Transverse colon (tissue), 4 donors: ENCODE data around the gene CDH24. TPM values are rescaled to one million over a fixed set of nuclear protein-coding genes. Genes with fewer than 3 reads are reported as not detected.

ENCODE experiments used
- DNase-seq: peaks from one replicate; pipeline ENCODE4 v3.0.0-alpha.2; 2019
- H3K27ac ChIP-seq, 4 donors: fragments of 200-600 bp; sonication (generic); 2 replicates each; pipeline ENCODE4 v1.5.1; 2016 to 2018; ENCODE audit warnings: inconsistent platforms in 4 of 4
- H3K27me3 ChIP-seq: fragments of 200-600 bp; sonication (generic); 2 replicates; pipeline ENCODE4 v1.5.1; 2017; ENCODE audit warnings: inconsistent platforms
- H3K36me3 ChIP-seq, 4 donors: fragments of 200-600 bp; sonication (generic); 2 replicates each; pipeline ENCODE4 v1.5.1; 2017 to 2019; ENCODE audit warnings: inconsistent platforms in 4 of 4
- H3K4me1 ChIP-seq, 4 donors: fragments of 200-600 bp; sonication (generic); 2 replicates each; pipeline ENCODE4 v1.5.1; 2017 to 2020; ENCODE audit warnings: inconsistent platforms in 4 of 4
- H3K4me3 ChIP-seq, 4 donors: fragments of 200-600 bp; sonication (generic); 1 replicate in 1 of 4; 2 replicates in 3 of 4; pipeline versions ENCODE4 v1.5.1 to v1.6.1; 2017 to 2019; ENCODE audit warnings: inconsistent platforms in 4 of 4
- H3K9me3 ChIP-seq, 2 donors: fragments of 200-600 bp; sonication (generic); 2 replicates each; pipeline ENCODE4 v1.5.1; 2017 to 2019; ENCODE audit warnings: inconsistent platforms in 2 of 2
- EP300 ChIP-seq: sonication (generic); formaldehyde crosslinking; IDR thresholded peaks from one replicate; pipeline ENCODE4 v1.6.1; 2017; ENCODE audit warnings: antibody characterized with exemption, low read depth
- POLR2A ChIP-seq: fragments of 450-650 bp; IDR thresholded peaks from one replicate; pipeline ENCODE4 v1.6.1; 2016; ENCODE audit warnings: antibody characterized with exemption, mild to moderate bottlenecking, moderate library complexity
- POLR2AphosphoS5 ChIP-seq, 3 donors: sonication (generic); formaldehyde crosslinking; IDR thresholded peaks; one replicate each; pipeline ENCODE4 v1.6.1; 2016; ENCODE audit warnings: antibody characterized with exemption in 3 of 3
- WGBS, 2 donors: methylation state at CpG; one replicate each; pipeline ENCODE4 v1.1.5; 2018; ENCODE audit warnings: low coverage in 1 of 2; 5-methylcytosine and 5-hydroxymethylcytosine counted together
- in situ Hi-C, 4 donors: fragments of 200-750 bp; cut with MboI; loops; one replicate each; pipeline versions ENCODE4 v1.15.0 to v1.15.1; 2017; ENCODE audit warnings: low sequenced_read_pairs in 3 of 4, low pct_ligation_motif_present in 1 of 4, low pct_unique_long_range_greater_than_20kb in 1 of 4
- intact Hi-C: fragments of 100-400 bp; cut with DNase I; formaldehyde crosslinking; loops from one replicate; pipeline ENCODE4 v1.15.1; 2023; ENCODE audit warnings: low total_unique reads
- total RNA-seq, 4 donors: library from RNA; depleted of rRNA; stranded (reverse); fragments of >200 nt; gene quantifications; one replicate each; pipeline ENCODE4 v1.1.0, GENCODE V29; 2016
- TF ChIP-seq, protein P1 (sequence below), 5 experiments: fragments of 200-600 bp in 3 of 5; fragments of 450-650 bp in 2 of 5; sonication (generic) in 3 of 5; IDR thresholded peaks; 1 replicate in 2 of 5; 2 replicates in 3 of 5; pipeline ENCODE4 v1.5.1; 2016 to 2017; ENCODE audit warnings: antibody characterized with exemption in 5 of 5, inconsistent platforms in 3 of 5, mild to moderate bottlenecking in 2 of 5, moderate library complexity in 1 of 5

The CDH24 gene
- total RNA-seq, 4 donors from 2014 or later: 1.2 to 6.0 (median 4.2) TPM

DNA sequence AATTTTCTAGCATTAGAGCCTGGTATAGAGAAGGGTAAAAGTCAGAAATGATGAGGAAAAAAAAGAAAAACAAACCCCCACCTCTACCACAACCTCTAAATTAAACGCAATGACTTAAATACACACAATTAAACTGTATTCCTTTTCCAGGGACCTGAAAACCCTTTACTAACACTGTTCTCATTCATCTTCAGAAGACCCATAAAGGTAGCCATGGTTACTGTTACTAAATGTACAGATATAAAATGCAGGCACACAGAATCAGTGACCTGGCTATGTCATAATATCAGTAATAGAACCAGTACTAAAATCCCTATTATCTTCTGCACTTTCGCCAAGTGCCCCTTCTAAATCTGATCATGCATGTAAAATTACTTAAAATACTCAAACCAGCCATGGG, 36.2 kb upstream of the CDH24 start:
- in situ Hi-C loops (no loop called here), intact Hi-C loops (no loop called here)
- WGBS, 2 donors: 68% methylated on average over 2 of the region's 2 CpGs

DNA sequence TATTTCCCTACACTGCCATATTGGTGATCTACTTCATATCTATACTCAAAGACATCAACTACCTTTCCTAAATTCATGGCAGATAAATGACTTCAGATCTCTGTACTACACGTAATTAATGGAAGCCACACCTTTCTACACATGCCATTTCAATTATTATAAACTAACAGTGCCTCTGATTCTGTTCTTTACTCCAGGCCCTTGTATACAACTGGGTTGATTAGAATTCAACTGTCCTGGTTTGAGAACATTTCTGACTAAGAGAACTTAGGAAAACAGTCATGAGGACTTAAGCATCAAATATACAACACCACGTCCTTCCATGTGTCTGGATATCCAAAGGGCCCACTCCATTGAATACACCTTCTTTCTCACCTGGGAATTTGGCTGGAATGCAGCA, 35.8 kb upstream of the CDH24 start:
- no peak for DNase-seq
- H3K9me3 ChIP-seq: no peaks in the 10 kb centered on the region
- no peak overlapping the region for H3K27ac ChIP-seq
- 49 to 71% methylated on average over 2 of the region's 2 CpGs for WGBS, 2 donors
- peaks cover 0 to 50% (median 18%) of the 10 kb centered on the region in 4 donors for H3K36me3 ChIP-seq
- no peaks in the 10 kb centered on the region for H3K27me3 ChIP-seq
- peaks cover 22 to 39% (median 26%) of the 10 kb centered on the region in 4 donors for H3K4me1 ChIP-seq
- no peak for TF ChIP-seq POLR2A
- TF ChIP-seq, protein P1, sequence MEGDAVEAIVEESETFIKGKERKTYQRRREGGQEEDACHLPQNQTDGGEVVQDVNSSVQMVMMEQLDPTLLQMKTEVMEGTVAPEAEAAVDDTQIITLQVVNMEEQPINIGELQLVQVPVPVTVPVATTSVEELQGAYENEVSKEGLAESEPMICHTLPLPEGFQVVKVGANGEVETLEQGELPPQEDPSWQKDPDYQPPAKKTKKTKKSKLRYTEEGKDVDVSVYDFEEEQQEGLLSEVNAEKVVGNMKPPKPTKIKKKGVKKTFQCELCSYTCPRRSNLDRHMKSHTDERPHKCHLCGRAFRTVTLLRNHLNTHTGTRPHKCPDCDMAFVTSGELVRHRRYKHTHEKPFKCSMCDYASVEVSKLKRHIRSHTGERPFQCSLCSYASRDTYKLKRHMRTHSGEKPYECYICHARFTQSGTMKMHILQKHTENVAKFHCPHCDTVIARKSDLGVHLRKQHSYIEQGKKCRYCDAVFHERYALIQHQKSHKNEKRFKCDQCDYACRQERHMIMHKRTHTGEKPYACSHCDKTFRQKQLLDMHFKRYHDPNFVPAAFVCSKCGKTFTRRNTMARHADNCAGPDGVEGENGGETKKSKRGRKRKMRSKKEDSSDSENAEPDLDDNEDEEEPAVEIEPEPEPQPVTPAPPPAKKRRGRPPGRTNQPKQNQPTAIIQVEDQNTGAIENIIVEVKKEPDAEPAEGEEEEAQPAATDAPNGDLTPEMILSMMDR (IDR thresholded peaks at IDR 0.05): no peak
- TF ChIP-seq POLR2AphosphoS5 (IDR thresholded peaks at IDR 0.05): no peak
- no peak for TF ChIP-seq EP300
- peak overlapping the region in 1 of 4 donors; percentile 86 for H3K4me3 ChIP-seq
- in situ Hi-C loops (no loop called here), intact Hi-C loops (no loop called here)

More for the DNA sequence above, 36.2 kb upstream of the CDH24 start:
- peak overlapping the region in 1 of 4 donors; percentile 94 for H3K27ac ChIP-seq
- H3K36me3 ChIP-seq: peaks cover 0 to 49% (median 18%) of the 10 kb centered on the region in 4 donors
- H3K4me1 ChIP-seq: peaks cover 22 to 39% (median 26%) of the 10 kb centered on the region in 4 donors
- peak overlapping the region in 3 of 4 donors; percentile 53 to 86 (median 65) for H3K4me3 ChIP-seq
- no peaks in the 10 kb centered on the region for H3K9me3 ChIP-seq
- DNase-seq: no peak
- no peaks in the 10 kb centered on the region for H3K27me3 ChIP-seq
- TF ChIP-seq POLR2A: no peak
- TF ChIP-seq, protein P1 (IDR thresholded peaks at IDR 0.05): no peak
- TF ChIP-seq POLR2AphosphoS5 (IDR thresholded peaks at IDR 0.05): no peak
- no peak for TF ChIP-seq EP300

DNA sequence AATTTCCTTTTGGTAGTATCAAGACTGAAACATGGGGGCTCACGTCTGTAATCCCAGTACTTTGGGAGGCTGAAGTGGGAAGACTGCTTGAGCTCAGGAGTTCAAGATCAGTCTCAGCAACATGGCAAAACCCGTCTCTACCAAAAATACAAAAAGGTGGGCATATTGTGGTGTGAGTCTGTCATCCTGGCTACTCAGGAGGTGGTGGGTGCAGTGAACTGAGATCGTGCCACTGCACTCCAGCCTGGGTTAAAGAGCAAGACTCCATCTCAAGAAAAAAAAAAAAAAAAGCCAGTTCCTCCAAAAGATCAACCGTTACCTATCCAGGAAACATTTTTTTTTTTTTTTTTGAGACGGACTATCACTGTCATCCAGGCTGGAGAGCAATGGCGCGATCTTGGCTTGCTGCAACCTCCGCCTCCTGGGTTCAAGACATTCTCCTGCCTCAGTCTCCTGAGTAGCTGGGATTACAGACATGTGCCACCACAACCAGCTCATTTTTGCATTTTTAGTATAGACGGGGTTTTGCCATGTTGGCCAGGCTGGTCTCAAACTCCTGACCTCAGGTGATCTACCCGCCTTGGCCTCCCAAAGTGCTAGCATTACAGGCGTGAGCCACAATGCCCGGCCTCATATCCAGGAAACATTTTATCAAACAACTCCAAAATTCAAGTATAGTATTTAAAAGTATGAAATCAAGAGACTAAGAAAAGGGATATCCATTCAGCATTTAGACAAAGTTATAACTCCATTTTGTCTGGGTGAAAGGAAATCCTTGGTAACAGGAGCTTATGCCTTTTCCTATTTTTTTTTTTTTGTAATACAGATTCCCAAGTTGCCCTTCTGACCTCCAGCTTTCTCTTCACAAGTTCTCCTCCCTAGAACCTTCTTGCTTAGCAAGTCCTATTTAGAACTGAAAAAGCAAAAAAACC, 34.2 kb upstream of the CDH24 start:
- no peak overlapping the region for H3K27ac ChIP-seq
- no peak overlapping the region for H3K4me3 ChIP-seq
- peaks cover 11 to 32% (median 16%) of the 10 kb centered on the region in 4 donors for H3K4me1 ChIP-seq
- intact Hi-C loops (no loop called here), in situ Hi-C loops (no loop called here)
- WGBS, 2 donors: 88 to 89% methylated on average over 9 to 12 of the region's 12 CpGs
- TF ChIP-seq, protein P1 (IDR thresholded peaks at IDR 0.05): no peak
- TF ChIP-seq POLR2AphosphoS5 (IDR thresholded peaks at IDR 0.05): no peak
- no peak for TF ChIP-seq POLR2A
- TF ChIP-seq EP300: no peak
- H3K36me3 ChIP-seq: peaks cover 0 to 63% (median 25%) of the 10 kb centered on the region in 4 donors
- DNase-seq: no peak
- H3K27me3 ChIP-seq: no peaks in the 10 kb centered on the region
- no peaks in the 10 kb centered on the region for H3K9me3 ChIP-seq

DNA sequence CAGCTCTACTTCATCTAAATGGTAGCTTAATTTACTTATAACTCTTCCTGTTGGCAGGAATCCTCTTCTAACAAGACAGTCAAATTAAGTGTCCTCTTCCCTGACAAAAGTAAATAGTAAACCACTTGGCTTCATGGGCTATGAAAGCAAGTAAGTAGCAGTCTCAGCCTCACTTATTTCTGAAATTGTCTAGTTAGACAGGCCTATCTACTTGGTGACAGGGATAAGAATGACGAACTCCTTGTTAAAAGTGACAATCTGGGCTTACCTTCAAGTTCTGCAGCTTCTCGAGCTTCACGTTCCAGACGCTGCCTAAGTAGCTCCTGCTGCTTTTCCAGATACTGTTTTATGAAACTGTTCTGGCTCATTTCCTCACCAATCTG, 32.9 kb upstream of the CDH24 start:
- peaks cover 0 to 73% (median 31%) of the 10 kb centered on the region in 4 donors for H3K36me3 ChIP-seq
- in situ Hi-C loops: no loop called here
- TF ChIP-seq EP300 (no peak), POLR2AphosphoS5 (IDR thresholded peaks at IDR 0.05) (no peak), POLR2A (no peak)
- TF ChIP-seq, protein P1 (IDR thresholded peaks at IDR 0.05): no peak
- no peak overlapping the region for H3K27ac ChIP-seq
- WGBS, 2 donors: 86 to 92% methylated on average over 3 to 4 of the region's 4 CpGs
- intact Hi-C loops: no loop called here
- no peak overlapping the region for H3K4me3 ChIP-seq
- peaks cover 10 to 31% (median 14%) of the 10 kb centered on the region in 4 donors for H3K4me1 ChIP-seq
- H3K27me3 ChIP-seq: no peaks in the 10 kb centered on the region
- no peak for DNase-seq
- no peaks in the 10 kb centered on the region for H3K9me3 ChIP-seq
